H1 (cell line): Measurements from ENCODE around the gene CIAO2B. TPM values are rescaled to one million over a fixed set of nuclear protein-coding genes. Genes with fewer than 3 reads are reported as not detected.

ENCODE experiments used
- KDM4A ChIP-seq: IDR thresholded peaks from one replicate; pipeline ENCODE4 v1.7.1; 2012; ENCODE audit warnings: low read depth, mild to moderate bottlenecking, moderate library complexity, low read length, inconsistent platforms; ENCODE audit not compliant: severe bottlenecking
- KDM5A ChIP-seq: fragments of 200-600 bp; IDR thresholded peaks from 2 replicates; pipeline ENCODE4 v1.7.1; 2012; ENCODE audit warnings: mild to moderate bottlenecking, low read length, inconsistent platforms, mixed read lengths
- RFX5 ChIP-seq: IDR thresholded peaks from 2 replicates; pipeline ENCODE4 v1.6.1; 2011; ENCODE audit warnings: low read depth, low read length, improper control_type of control experiment, borderline replicate concordance
- polyA plus RNA-seq, 7 experiments: library from polyadenylated mRNA; depleted of rRNA in 3 of 7; stranded (reverse) in 5 of 7; unstranded in 2 of 7; fragments of >200 nt in 5 of 7; fragments of 200-250 nt in 2 of 7; gene quantifications; 1 replicate in 5 of 7; 2 replicates in 1 of 7; 4 replicates in 1 of 7; pipeline versions ENCODE4 v1.2.1 to v1.2.3, GENCODE V29; 2011 to 2013; ENCODE audit warnings: missing spikeins in 2 of 7, mixed read lengths in 2 of 7
- total RNA-seq: library from RNA; stranded (reverse); fragmentation: NEBNext Ultra II Directional; extraction: Animal tissue kit (Norgen Biotek cat#: 25700); gene quantifications from 2 replicates; pipeline ENCODE4 v1.2.1, GENCODE V29; 2021
- TF ChIP-seq, protein P1 (sequence below), 3 experiments: IDR thresholded peaks; 1 replicate in 2 of 3; 2 replicates in 1 of 3; pipeline versions ENCODE4 v1.5.1 to v1.6.1; 2011; ENCODE audit warnings: low read length in 3 of 3, mild to moderate bottlenecking in 3 of 3, inconsistent platforms in 2 of 3, low read depth in 1 of 3, moderate library complexity in 1 of 3; ENCODE audit not compliant: insufficient read depth in 1 of 3; ENCODE audit errors: control extremely low read depth in 1 of 3

CIAO2B gene
- total and polyA plus RNA-seq, 2 of the 8 experiments (the other 6 are each of a cell fraction or from before 2014, with no cell fraction given): 65.6 to 248 TPM

GRCh38 chr16:66954097-66954659 lies 20.0 kb upstream of the CIAO2B start (continued):
- TF ChIP-seq RFX5 (no peak), KDM5A (no peak), KDM4A (no peak)
- TF ChIP-seq, protein P1, sequence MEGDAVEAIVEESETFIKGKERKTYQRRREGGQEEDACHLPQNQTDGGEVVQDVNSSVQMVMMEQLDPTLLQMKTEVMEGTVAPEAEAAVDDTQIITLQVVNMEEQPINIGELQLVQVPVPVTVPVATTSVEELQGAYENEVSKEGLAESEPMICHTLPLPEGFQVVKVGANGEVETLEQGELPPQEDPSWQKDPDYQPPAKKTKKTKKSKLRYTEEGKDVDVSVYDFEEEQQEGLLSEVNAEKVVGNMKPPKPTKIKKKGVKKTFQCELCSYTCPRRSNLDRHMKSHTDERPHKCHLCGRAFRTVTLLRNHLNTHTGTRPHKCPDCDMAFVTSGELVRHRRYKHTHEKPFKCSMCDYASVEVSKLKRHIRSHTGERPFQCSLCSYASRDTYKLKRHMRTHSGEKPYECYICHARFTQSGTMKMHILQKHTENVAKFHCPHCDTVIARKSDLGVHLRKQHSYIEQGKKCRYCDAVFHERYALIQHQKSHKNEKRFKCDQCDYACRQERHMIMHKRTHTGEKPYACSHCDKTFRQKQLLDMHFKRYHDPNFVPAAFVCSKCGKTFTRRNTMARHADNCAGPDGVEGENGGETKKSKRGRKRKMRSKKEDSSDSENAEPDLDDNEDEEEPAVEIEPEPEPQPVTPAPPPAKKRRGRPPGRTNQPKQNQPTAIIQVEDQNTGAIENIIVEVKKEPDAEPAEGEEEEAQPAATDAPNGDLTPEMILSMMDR (IDR thresholded peaks at IDR 0.05; ENCODE audit: control extremely low read depth in 1 of 3, insufficient read depth in 1 of 3, low read depth in 1 of 3, low read length in 3 of 3): peak; percentile 71 to 84 (median 83)
- TF ChIP-seq, all 59 proteins: peak for 3
